ENCODE measurements around the gene GRAMD1A. TPM values are rescaled to one million over a fixed set of nuclear protein-coding genes. Genes with fewer than 3 reads are reported as not detected.
"Not testable (repeated sequence)": the region's sequence is repeated elsewhere in the genome, so short reads cannot be mapped to it uniquely, and the experiment has no call there.

Gene GRAMD1A
- total RNA-seq, 1 experiment from 2014 or later: 125 TPM

DNA sequence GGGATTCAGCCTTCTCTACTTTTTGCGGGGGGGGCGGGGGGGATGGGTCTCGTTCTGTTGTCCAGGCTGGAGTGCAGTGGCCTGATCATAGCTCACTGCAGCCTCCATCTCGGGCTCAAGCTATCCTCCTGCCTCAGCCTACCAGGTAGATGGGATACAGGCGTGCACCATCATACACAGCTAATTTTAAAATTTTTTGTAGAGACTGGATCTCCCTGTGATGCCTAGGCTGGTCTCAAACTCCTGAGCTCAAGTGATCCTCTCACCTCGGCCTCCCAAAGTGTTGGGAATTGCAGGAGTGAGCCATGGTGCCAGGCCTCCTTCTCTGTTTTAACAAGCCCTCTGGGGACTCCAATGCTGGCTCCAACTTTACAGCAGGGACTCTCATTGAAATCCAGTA is 35.5 kb upstream of the GRAMD1A start:
- peaks cover 29 to 40% (median 32%) of the 10 kb centered on the region in 3 experiments for H3K36me3 Mint-ChIP-seq (ENCODE audit: insufficient read depth in 1 of 3, low read depth in 3 of 3)
- Histone ChIP-seq H3K4me2 (ENCODE audit: insufficient read depth, insufficient read length, low read length) (peak overlapping the region; percentile 84), H2BK5ac (ENCODE audit: insufficient read length, low read length) (no peak overlapping the region), H3K79me2 (ENCODE audit: insufficient read depth, low read length) (peaks cover 2% of the 10 kb centered on the region; the same call in 1 of the 2 replicates), H3K27me3 (ENCODE audit: insufficient read depth, low read length) (no peaks in the 10 kb centered on the region), H3K14ac (ENCODE audit: insufficient read depth, low read length) (no peak overlapping the region), H3K9me3 (ENCODE audit: control insufficient read depth, low read depth, low read length) (peaks cover 19% of the 10 kb centered on the region), H3K18ac (ENCODE audit: insufficient read length, low read depth, low read length) (no peak overlapping the region), H4K91ac (ENCODE audit: insufficient read length, low read depth, low read length) (no peak overlapping the region), H2AK5ac (ENCODE audit: insufficient read length, low read length) (no peak overlapping the region), H2AFZ (ENCODE audit: low read length) (no peak overlapping the region), H3K4me1 (ENCODE audit: insufficient read depth, low read length) (peaks cover 6% of the 10 kb centered on the region; the same call in 1 of the 2 replicates), H2BK120ac (ENCODE audit: low read depth, low read length, poor library complexity, severe bottlenecking) (no peak overlapping the region), H3K79me1 (ENCODE audit: insufficient read depth, low read depth, low read length, poor library complexity, severe bottlenecking) (no peaks in the 10 kb centered on the region), H3K23ac (ENCODE audit: insufficient read length, low read depth, low read length) (no peak overlapping the region), H4K20me1 (ENCODE audit: control insufficient read depth, insufficient read depth, insufficient read length) (no peaks in the 10 kb centered on the region), H2BK20ac (ENCODE audit: low read depth, low read length, poor library complexity, severe bottlenecking) (no peak overlapping the region), H3K23me2 (ENCODE audit: insufficient read length, low read depth, low read length, poor library complexity, severe bottlenecking) (peaks cover 6% of the 10 kb centered on the region), H3K56ac (ENCODE audit: insufficient read length, low read depth, low read length) (no peak overlapping the region), H2BK15ac (ENCODE audit: low read depth, low read length) (no peak overlapping the region), H2BK12ac (ENCODE audit: insufficient read length, low read depth, low read length) (no peak overlapping the region), H3K27ac (ENCODE audit: insufficient read length, low read depth, low read length) (no peak overlapping the region), H4K8ac (replicated peaks; ENCODE audit: insufficient read length, low read depth, low read length) (no peak overlapping the region), H3T11ph (ENCODE audit: low read length) (no peak overlapping the region), H3K9ac (ENCODE audit: extremely low read depth, insufficient read length, low read length) (no peak overlapping the region), H3K4ac (ENCODE audit: low read depth, low read length) (no peak overlapping the region), H4K5ac (ENCODE audit: insufficient read length, low read depth, low read length) (no peak overlapping the region)
- no peak for DNase-seq
- H3K4me1 Mint-ChIP-seq: peaks cover 19 to 31% of the 10 kb centered on the region in 2 experiments
- H3K27me3 Mint-ChIP-seq (ENCODE audit: low read depth): peaks cover 36% of the 10 kb centered on the region
- TF ChIP-seq, protein P1, sequence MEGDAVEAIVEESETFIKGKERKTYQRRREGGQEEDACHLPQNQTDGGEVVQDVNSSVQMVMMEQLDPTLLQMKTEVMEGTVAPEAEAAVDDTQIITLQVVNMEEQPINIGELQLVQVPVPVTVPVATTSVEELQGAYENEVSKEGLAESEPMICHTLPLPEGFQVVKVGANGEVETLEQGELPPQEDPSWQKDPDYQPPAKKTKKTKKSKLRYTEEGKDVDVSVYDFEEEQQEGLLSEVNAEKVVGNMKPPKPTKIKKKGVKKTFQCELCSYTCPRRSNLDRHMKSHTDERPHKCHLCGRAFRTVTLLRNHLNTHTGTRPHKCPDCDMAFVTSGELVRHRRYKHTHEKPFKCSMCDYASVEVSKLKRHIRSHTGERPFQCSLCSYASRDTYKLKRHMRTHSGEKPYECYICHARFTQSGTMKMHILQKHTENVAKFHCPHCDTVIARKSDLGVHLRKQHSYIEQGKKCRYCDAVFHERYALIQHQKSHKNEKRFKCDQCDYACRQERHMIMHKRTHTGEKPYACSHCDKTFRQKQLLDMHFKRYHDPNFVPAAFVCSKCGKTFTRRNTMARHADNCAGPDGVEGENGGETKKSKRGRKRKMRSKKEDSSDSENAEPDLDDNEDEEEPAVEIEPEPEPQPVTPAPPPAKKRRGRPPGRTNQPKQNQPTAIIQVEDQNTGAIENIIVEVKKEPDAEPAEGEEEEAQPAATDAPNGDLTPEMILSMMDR (conservative IDR thresholded peaks at IDR 0.05): no peak
- no CpG with 5 or more reads among the region's 6 CpGs for WGBS (ENCODE audit: extremely low coverage, insufficient read length, low lambda C conversion rate)
- H3K4me3 Mint-ChIP-seq: peak overlapping the region; percentile 64 to 80
- H3K9me3 Mint-ChIP-seq: peaks cover 40 to 55% of the 10 kb centered on the region in 2 experiments
- H3K27ac Mint-ChIP-seq: no peak overlapping the region

GRCh38 chr19:34965505-34965904 is 34.6 kb upstream of the GRAMD1A start:
- not testable (repeated sequence) for H3K79me2 ChIP-seq (ENCODE audit: insufficient read depth, low read length); H4K5ac ChIP-seq (ENCODE audit: insufficient read length, low read depth, low read length); H3K9ac ChIP-seq (ENCODE audit: extremely low read depth, insufficient read length, low read length); H4K8ac ChIP-seq (replicated peaks; ENCODE audit: insufficient read length, low read depth, low read length); H3K23ac ChIP-seq (ENCODE audit: insufficient read length, low read depth, low read length); H3T11ph ChIP-seq (ENCODE audit: low read length); H3K4ac ChIP-seq (ENCODE audit: low read depth, low read length); H3K79me1 ChIP-seq (ENCODE audit: insufficient read depth, low read depth, low read length, poor library complexity, severe bottlenecking); H2BK5ac ChIP-seq (ENCODE audit: insufficient read length, low read length); H2BK120ac ChIP-seq (ENCODE audit: low read depth, low read length, poor library complexity, severe bottlenecking); H2BK15ac ChIP-seq (ENCODE audit: low read depth, low read length); H4K20me1 ChIP-seq (ENCODE audit: control insufficient read depth, insufficient read depth, insufficient read length); H3K23me2 ChIP-seq (ENCODE audit: insufficient read length, low read depth, low read length, poor library complexity, severe bottlenecking); H3K14ac ChIP-seq (ENCODE audit: insufficient read depth, low read length); H2BK20ac ChIP-seq (ENCODE audit: low read depth, low read length, poor library complexity, severe bottlenecking); H3K18ac ChIP-seq (ENCODE audit: insufficient read length, low read depth, low read length); H3K56ac ChIP-seq (ENCODE audit: insufficient read length, low read depth, low read length); H3K4me1 ChIP-seq (ENCODE audit: insufficient read depth, low read length); DNase-seq; H2BK12ac ChIP-seq (ENCODE audit: insufficient read length, low read depth, low read length); H3K27ac ChIP-seq (ENCODE audit: insufficient read length, low read depth, low read length); H2AFZ ChIP-seq (ENCODE audit: low read length); H3K27me3 ChIP-seq (ENCODE audit: insufficient read depth, low read length); H4K91ac ChIP-seq (ENCODE audit: insufficient read length, low read depth, low read length); H3K27ac Mint-ChIP-seq; H3K4me2 ChIP-seq (ENCODE audit: insufficient read depth, insufficient read length, low read length); H2AK5ac ChIP-seq (ENCODE audit: insufficient read length, low read length)
- Mint-ChIP-seq H3K4me3 (peak overlapping the region in 1 of 2 experiments; percentile 10; a peak in 1 of 5 replicates), H3K4me1 (peaks cover 19 to 31% of the 10 kb centered on the region in 2 experiments), H3K27me3 (ENCODE audit: low read depth) (peaks cover 36% of the 10 kb centered on the region), H3K9me3 (peaks cover 46 to 57% of the 10 kb centered on the region in 2 experiments), H3K36me3 (ENCODE audit: insufficient read depth in 1 of 3, low read depth in 3 of 3) (peaks cover 28 to 38% (median 29%) of the 10 kb centered on the region in 3 experiments)
- no CpG with 5 or more reads among the region's 5 CpGs for WGBS (ENCODE audit: extremely low coverage, insufficient read length, low lambda C conversion rate)
- peaks cover 17% of the 10 kb centered on the region for H3K9me3 ChIP-seq (ENCODE audit: control insufficient read depth, low read depth, low read length)
